HepG2 (cell line): ENCODE results near the gene METTL25. TPM values are rescaled to one million over a fixed set of nuclear protein-coding genes. Genes with fewer than 3 reads are reported as not detected.

Experiments
- ATAC-seq: fragments of 200-7000 bp; cut with Tn5 transposase; 3 replicates; pipeline ENCODE4 v1.9.1; 2020; ENCODE audit warnings: mild to moderate bottlenecking, moderate library complexity
- BruUV-seq: library from RNA; stranded (reverse); fragments of 400-500 nt; replicated peaks from 2 replicates; lab custom pipeline; 2021; lab: Mats Ljungman, UMichigan
- CTCF ChIA-PET: fragments of 300-600 bp; formaldehyde crosslinking; extraction: SDS; loops from one replicate; lab custom pipeline; 2021; ENCODE audit warnings: low total read pairs, inconsistent platforms, low intra/inter-chr PET ratio; lab: Yijun Ruan, JAX
- POLR2A ChIA-PET: fragments of 350-600 bp; sonication (Branson Sonifier 250); formaldehyde crosslinking; loops from one replicate; lab custom pipeline; 2020; ENCODE audit warnings: antibody characterized with exemption, inconsistent platforms; lab: Yijun Ruan, JAX
- DNase-seq: peaks from one replicate; pipeline ENCODE4 v3.0.0-alpha.2; 2015; ENCODE audit warnings: low spot score
- FAIRE-seq: peaks from 3 replicates; lab custom pipeline; 2011; peaks lifted over from hg19 to GRCh38; lab: Jason Lieb, UNC
- H2AFZ ChIP-seq: one replicate; pipeline ENCODE4 v1.6.1; 2011; ENCODE audit warnings: low read length, inconsistent platforms
- H3K27ac ChIP-seq: fragments of 300-600 bp; 3 replicates; pipeline ENCODE4 v1.8.0; 2011; ENCODE audit warnings: mixed run types, mild to moderate bottlenecking, mixed read lengths, low read length, inconsistent platforms; ENCODE audit not compliant: insufficient read depth; ENCODE audit errors: extremely low read length
- H3K27me3 ChIP-seq, 2 experiments: fragments of 200-600 bp in 1 of 2; 2 replicates in 1 of 2; 3 replicates in 1 of 2; pipeline versions ENCODE4 v1.6.0 to v1.8.0; 2011; ENCODE audit warnings: low read length in 2 of 2, mild to moderate bottlenecking in 2 of 2, moderate library complexity in 2 of 2, inconsistent platforms in 1 of 2; ENCODE audit not compliant: insufficient read depth in 2 of 2, control insufficient read depth in 1 of 2
- H3K36me3 ChIP-seq, 2 experiments: fragments of 200-600 bp in 1 of 2; replicated peaks in 1 of 2; 2 replicates in 1 of 2; 3 replicates in 1 of 2; pipeline versions ENCODE4 v1.5.1 to v1.8.0; 2011; ENCODE audit warnings: low read length in 2 of 2, inconsistent platforms in 1 of 2; ENCODE audit not compliant: insufficient read depth in 2 of 2, control insufficient read depth in 1 of 2
- H3K4me1 ChIP-seq: 2 replicates; pipeline ENCODE4 v1.5.1; 2012; ENCODE audit warnings: low read length, inconsistent platforms; ENCODE audit not compliant: insufficient read depth
- H3K4me2 ChIP-seq: 2 replicates; pipeline ENCODE4 v1.6.0; 2011; ENCODE audit warnings: low read depth, low read length, inconsistent platforms
- H3K4me3 ChIP-seq, 3 experiments: fragments of 200-600 bp in 1 of 3; sonication (generic), shearing (Covaris generic) in 1 of 3; replicated peaks in 1 of 3; 2 replicates each; pipeline ENCODE4 v1.5.1; 2011 to 2016; ENCODE audit warnings: low read length in 3 of 3, inconsistent platforms in 2 of 3, low read depth in 2 of 3, mild to moderate bottlenecking in 2 of 3, control low read depth in 1 of 3, mixed read lengths in 1 of 3; ENCODE audit not compliant: insufficient read depth in 1 of 3
- H3K79me2 ChIP-seq: one replicate; pipeline ENCODE4 v1.6.1; 2011; ENCODE audit warnings: low read length, inconsistent platforms; ENCODE audit not compliant: insufficient read depth
- H3K9ac ChIP-seq: 2 replicates; pipeline ENCODE4 v1.6.0; 2011; ENCODE audit warnings: mild to moderate bottlenecking, low read depth, low read length, inconsistent platforms; ENCODE audit not compliant: insufficient read depth
- H3K9me3 ChIP-seq: 2 replicates; pipeline ENCODE4 v1.5.1; 2012; ENCODE audit warnings: mild to moderate bottlenecking, low read length
- H4K20me1 ChIP-seq: 2 replicates; pipeline ENCODE4 v1.6.0; 2011; ENCODE audit warnings: inconsistent platforms, mild to moderate bottlenecking, low read length, moderate library complexity; ENCODE audit not compliant: insufficient read depth
- ARID4A ChIP-seq: sonication (generic); formaldehyde crosslinking; IDR thresholded peaks from 2 replicates; pipeline ENCODE4 v1.5.0; 2020; ENCODE audit warnings: mild to moderate bottlenecking, missing genetic modification reagents, borderline replicate concordance
- FOSL2 ChIP-seq: sonication (generic); formaldehyde crosslinking; IDR thresholded peaks from 2 replicates; pipeline ENCODE4 v1.4.0; 2020; ENCODE audit warnings: missing genetic modification reagents
- HES4 ChIP-seq: sonication (generic); formaldehyde crosslinking; IDR thresholded peaks from 2 replicates; pipeline ENCODE4 v1.9.0; 2021; ENCODE audit warnings: mild to moderate bottlenecking, missing genetic modification reagents, borderline replicate concordance
- HOXD1 ChIP-seq: sonication (generic); formaldehyde crosslinking; IDR thresholded peaks from 2 replicates; pipeline ENCODE4 v1.5.0; 2020; ENCODE audit warnings: missing genetic modification reagents
- IKZF4 ChIP-seq: sonication (generic); formaldehyde crosslinking; IDR thresholded peaks from 2 replicates; pipeline ENCODE4 v1.5.1; 2020; ENCODE audit warnings: borderline replicate concordance, mild to moderate bottlenecking, low read depth, missing genetic modification reagents; ENCODE audit errors: not compliant biosample characterization
- JUN ChIP-seq: sonication (generic); formaldehyde crosslinking; IDR thresholded peaks from 2 replicates; pipeline ENCODE4 v1.4.0; 2020; ENCODE audit warnings: mild to moderate bottlenecking, missing genetic modification reagents
- KLF15 ChIP-seq: sonication (generic); formaldehyde crosslinking; IDR thresholded peaks from 2 replicates; pipeline ENCODE4 v1.8.1; 2023; ENCODE audit warnings: borderline replicate concordance, mild to moderate bottlenecking, inconsistent platforms, missing genetic modification reagents, mixed read lengths
- LCORL ChIP-seq, 2 experiments: fragments of 450-650 bp in 1 of 2; sonication (generic) in 1 of 2; formaldehyde crosslinking in 1 of 2; IDR thresholded peaks; 2 replicates each; pipeline versions ENCODE4 v1.5.0 to v1.6.1; 2017 to 2020; ENCODE audit warnings: antibody characterized with exemption in 1 of 2, missing genetic modification reagents in 1 of 2
- MXD1 ChIP-seq: sonication (generic); formaldehyde crosslinking; IDR thresholded peaks from 2 replicates; pipeline ENCODE4 v1.4.0; 2020; ENCODE audit warnings: mild to moderate bottlenecking, missing genetic modification reagents
- NFYC ChIP-seq: IDR thresholded peaks from 2 replicates; pipeline ENCODE4 v1.6.1; 2016; ENCODE audit warnings: missing genetic modification reagents, missing compliant biosample characterization
- REPIN1 ChIP-seq: sonication (generic); formaldehyde crosslinking; IDR thresholded peaks from 2 replicates; pipeline ENCODE4 v1.8.0; 2022; ENCODE audit warnings: missing genetic modification reagents, low read depth, mild to moderate bottlenecking, borderline replicate concordance
- SMAD3 ChIP-seq: sonication (generic); formaldehyde crosslinking; IDR thresholded peaks from 2 replicates; pipeline ENCODE4 v1.4.0; 2020; ENCODE audit warnings: missing genetic modification reagents
- ZNF143 ChIP-seq: sonication (generic); formaldehyde crosslinking; IDR thresholded peaks from 2 replicates; pipeline ENCODE4 v1.4.0; 2020; ENCODE audit warnings: missing genetic modification reagents
- ZNF547 ChIP-seq: sonication (generic); formaldehyde crosslinking; IDR thresholded peaks from 2 replicates; pipeline ENCODE4 v1.5.1; 2020; ENCODE audit warnings: mild to moderate bottlenecking, missing genetic modification reagents
- WGBS: methylation state at CpG from one replicate; pipeline ENCODE4 v1.1.6; 2017; ENCODE audit warnings: low lambda C conversion rate; 5-methylcytosine and 5-hydroxymethylcytosine counted together
- in situ Hi-C: cut with HindIII; loops from 2 replicates; pipeline ENCODE4 v1.10.0; 2017; ENCODE audit warnings: low pct_unique_long_range_greater_than_20kb; ENCODE audit not compliant: extremely low pct_ligation_motif_present
- intact Hi-C: fragments of 100-400 bp; cut with micrococcal nuclease; formaldehyde crosslinking; loops from one replicate; pipeline ENCODE4 v1.10.0; 2022; ENCODE audit not compliant: unreplicated experiment
- polyA plus RNA-seq, 8 experiments: library from polyadenylated mRNA; depleted of rRNA in 3 of 8; stranded (reverse) in 7 of 8; unstranded in 1 of 8; fragments of >200 nt; fragmentation: Illumina TruSeq in 4 of 8; extraction: Trizol in 4 of 8; gene quantifications; 2 replicates each; pipeline versions ENCODE4 v1.2.1 to v1.2.3, GENCODE V29; 2011 to 2016; ENCODE audit warnings: low read depth in 4 of 8, missing spikeins in 1 of 8, mixed read lengths in 1 of 8; ENCODE audit not compliant: insufficient read depth in 1 of 8
- total RNA-seq, 5 experiments: library from RNA; depleted of rRNA; stranded (reverse); fragments of >200 nt; fragmentation: Illumina TruSeq; extraction: Trizol; gene quantifications; 2 replicates each; pipeline ENCODE4 v1.2.3, GENCODE V29; 2016; ENCODE audit warnings: low read depth in 1 of 5
- TF ChIP-seq, protein P1 (sequence below): sonication (generic); formaldehyde crosslinking; IDR thresholded peaks from 2 replicates; pipeline ENCODE4 v1.4.0; 2020; ENCODE audit warnings: mild to moderate bottlenecking, missing genetic modification reagents

Gene METTL25
- total and polyA plus RNA-seq, 2 of the 13 experiments (the other 11 are each of a cell fraction or from before 2014, with no cell fraction given), result 2.2 to 7.8 TPM

GRCh38 chr12:82434392-82434911 is 76.1 kb downstream of the METTL25 start:
- Histone ChIP-seq H3K27me3 (no peaks in the 10 kb centered on the region), H2AFZ (no peak overlapping the region), H3K4me3 (no peak overlapping the region), H3K79me2 (no peaks in the 10 kb centered on the region), H4K20me1 (no peaks in the 10 kb centered on the region), H3K4me2 (no peak overlapping the region), H3K9me3 (no peaks in the 10 kb centered on the region), H3K4me1 (no peaks in the 10 kb centered on the region), H3K9ac (no peak overlapping the region), H3K36me3 (no peaks in the 10 kb centered on the region), H3K27ac (no peak overlapping the region)
- no TSS peak for BruUV-seq
- ATAC-seq, result no peak
- POLR2A ChIA-PET, result no interaction called here
- FAIRE-seq, result no peak
- TF ChIP-seq KLF15 (CRISPR knock-in tag), result no peak
- no peak for TF ChIP-seq HES4
- no peak for TF ChIP-seq ARID4A (CRISPR knock-in tag)
- TF ChIP-seq JUN (CRISPR knock-in tag), result no peak
- TF ChIP-seq MXD1 (CRISPR knock-in tag), result no peak
- TF ChIP-seq, protein P1, sequence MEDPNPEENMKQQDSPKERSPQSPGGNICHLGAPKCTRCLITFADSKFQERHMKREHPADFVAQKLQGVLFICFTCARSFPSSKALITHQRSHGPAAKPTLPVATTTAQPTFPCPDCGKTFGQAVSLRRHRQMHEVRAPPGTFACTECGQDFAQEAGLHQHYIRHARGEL (CRISPR knock-in tag), result no peak
- TF ChIP-seq FOSL2 (CRISPR knock-in tag), result no peak
- TF ChIP-seq ZNF547 (CRISPR knock-in tag), result no peak
- no peak for TF ChIP-seq HOXD1 (CRISPR knock-in tag)
- no peak for TF ChIP-seq IKZF4
- no peak for TF ChIP-seq ZNF143 (CRISPR knock-in tag)
- TF ChIP-seq SMAD3 (CRISPR knock-in tag), result no peak
- TF ChIP-seq LCORL (IDR thresholded peaks at IDR 0.05), result no peak
- TF ChIP-seq LCORL (CRISPR knock-in tag; IDR thresholded peaks at IDR 0.05), result no peak
- no peak for TF ChIP-seq REPIN1 (CRISPR knock-in tag)
- TF ChIP-seq NFYC (CRISPR knock-in tag), result no peak
- in situ Hi-C loops (no loop called here), intact Hi-C loops (no loop called here)
- WGBS, result 93% methylated on average over 2 of the region's 2 CpGs
- CTCF ChIA-PET, result no interaction called here
- no peak for DNase-seq
